SK-N-SH (cell line): ENCODE measurements around the gene RNF217. TPM values are rescaled to one million over a fixed set of nuclear protein-coding genes. Genes with fewer than 3 reads are reported as not detected.

Experiments
- CTCF ChIA-PET: fragments of 300-600, 350-600 bp; formaldehyde crosslinking; extraction: SDS; loops from one replicate; lab custom pipeline; 2021; lab: Yijun Ruan, JAX
- POLR2A ChIA-PET: fragments of 350-600 bp; sonication (Branson Sonifier 250); formaldehyde crosslinking; extraction: SDS; loops from one replicate; lab custom pipeline; 2020; ENCODE audit warnings: antibody characterized with exemption, inconsistent platforms; lab: Yijun Ruan, JAX
- DNase-seq: peaks from one replicate; pipeline ENCODE4 v3.0.0; 2012
- H2AFZ ChIP-seq: fragments of 200-600 bp; sonication (generic); 2 replicates; pipeline ENCODE4 v1.8.1; 2016; ENCODE audit warnings: antibody characterized with exemption, mild to moderate bottlenecking, low read depth
- H3F3A ChIP-seq: fragments of 200-600 bp; sonication (generic); replicated peaks from 2 replicates; pipeline ENCODE3; 2016; ENCODE audit warnings: antibody characterized with exemption, mild to moderate bottlenecking; ENCODE audit not compliant: insufficient read depth
- H3K27ac ChIP-seq, 2 experiments: fragments of 200-500 bp in 1 of 2; fragments of 200-600 bp in 1 of 2; sonication (Bioruptor generic) in 1 of 2; sonication (generic), shearing (Covaris generic) in 1 of 2; 2 replicates each; pipeline versions ENCODE4 v1.5.1 to v1.6.1; 2014 to 2016; ENCODE audit warnings: low read depth in 2 of 2, inconsistent platforms in 1 of 2, low read length in 1 of 2, mild to moderate bottlenecking in 1 of 2, mixed read lengths in 1 of 2
- H3K27me3 ChIP-seq: fragments of 200-600 bp; sonication (generic), shearing (Covaris generic); 2 replicates; pipeline ENCODE4 v1.6.1; 2016; ENCODE audit warnings: mixed run types; ENCODE audit not compliant: insufficient read depth
- H3K36me3 ChIP-seq, 2 experiments: fragments of 200-500 bp in 1 of 2; fragments of 200-600 bp in 1 of 2; sonication (Bioruptor generic) in 1 of 2; sonication (generic) in 1 of 2; replicated peaks in 1 of 2; 2 replicates each; pipeline versions ENCODE3 to v1.5.1; 2014 to 2016; ENCODE audit warnings: low read length in 1 of 2, mild to moderate bottlenecking in 1 of 2; ENCODE audit not compliant: insufficient read depth in 2 of 2, control insufficient read depth in 1 of 2
- H3K4me1 ChIP-seq, 2 experiments: fragments of 200-500 bp in 1 of 2; fragments of 200-600 bp in 1 of 2; sonication (Bioruptor generic) in 1 of 2; sonication (generic), shearing (Covaris generic) in 1 of 2; 2 replicates each; pipeline versions ENCODE4 v1.5.1 to v1.6.1; 2014 to 2016; ENCODE audit warnings: low read depth in 1 of 2, low read length in 1 of 2, mixed run types in 1 of 2; ENCODE audit not compliant: insufficient read depth in 2 of 2, control insufficient read depth in 1 of 2
- H3K4me2 ChIP-seq: fragments of 200-600 bp; sonication (generic), shearing (Covaris generic); 2 replicates; pipeline ENCODE4 v1.6.1; 2017; ENCODE audit warnings: mixed run types
- H3K4me3 ChIP-seq, 2 experiments: fragments of 200-500 bp in 1 of 2; fragments of 200-600 bp in 1 of 2; sonication (Bioruptor generic) in 1 of 2; sonication (generic), shearing (Covaris generic) in 1 of 2; 2 replicates each; pipeline versions ENCODE4 v1.5.1 to v1.8.1; 2014 to 2016; ENCODE audit warnings: low read depth in 2 of 2, inconsistent platforms in 1 of 2, low read length in 1 of 2, mild to moderate bottlenecking in 1 of 2, mixed read lengths in 1 of 2, moderate library complexity in 1 of 2
- H3K79me2 ChIP-seq: fragments of 200-600 bp; sonication (generic); 2 replicates; pipeline ENCODE4 v1.8.1; 2017; ENCODE audit warnings: mild to moderate bottlenecking; ENCODE audit not compliant: insufficient read depth
- H3K9ac ChIP-seq: fragments of 200-600 bp; sonication (generic); 2 replicates; pipeline ENCODE4 v1.6.1; 2017; ENCODE audit warnings: mixed run types
- H3K9me2 ChIP-seq: fragments of 200-600 bp; sonication (generic); 2 replicates; pipeline ENCODE4 v1.6.1; 2017; ENCODE audit warnings: mixed run types
- H3K9me3 ChIP-seq: fragments of 200-600 bp; sonication (generic); 2 replicates; pipeline ENCODE4 v1.6.1; 2017; ENCODE audit warnings: mixed run types, mild to moderate bottlenecking, moderate library complexity
- H4K20me1 ChIP-seq: fragments of 200-600 bp; sonication (generic); 2 replicates; pipeline ENCODE4 v1.6.1; 2017; ENCODE audit warnings: mild to moderate bottlenecking, mixed run types; ENCODE audit not compliant: insufficient read depth
- ELF1 ChIP-seq: IDR thresholded peaks from 2 replicates; pipeline ENCODE4 v1.4.0; 2012
- EZH2phosphoT487 ChIP-seq: fragments of 200-600 bp; sonication (generic); IDR thresholded peaks from 2 replicates; pipeline ENCODE4 v1.6.1; 2017; ENCODE audit warnings: low read depth, mixed run types, mild to moderate bottlenecking, antibody characterized with exemption, moderate library complexity, borderline replicate concordance
- JUND ChIP-seq: IDR thresholded peaks from 2 replicates; pipeline ENCODE4 v1.4.0; 2012
- PBX3 ChIP-seq: IDR thresholded peaks from 2 replicates; pipeline ENCODE4; 2012
- POLR2AphosphoS5 ChIP-seq: IDR thresholded peaks from 2 replicates; pipeline ENCODE4 v1.6.1; 2012; ENCODE audit warnings: low read depth, low read length
- RAD21 ChIP-seq: IDR thresholded peaks from 2 replicates; pipeline ENCODE4 v1.6.1; 2012; ENCODE audit warnings: mild to moderate bottlenecking, low read length
- RXRA ChIP-seq: IDR thresholded peaks from 2 replicates; pipeline ENCODE4 v1.4.0; 2012; ENCODE audit warnings: low read depth, mild to moderate bottlenecking, borderline replicate concordance
- SIN3A ChIP-seq: IDR thresholded peaks from 2 replicates; pipeline ENCODE4 v1.6.1; 2012; ENCODE audit warnings: low read depth, mild to moderate bottlenecking, low read length, moderate library complexity, borderline replicate concordance
- SMC3 ChIP-seq: IDR thresholded peaks from 2 replicates; pipeline ENCODE4 v1.6.1; 2012; ENCODE audit warnings: low read depth, low read length, improper control_type of control experiment
- TAF1 ChIP-seq: IDR thresholded peaks from 2 replicates; pipeline ENCODE4 v1.6.1; 2012; ENCODE audit warnings: low read depth, mild to moderate bottlenecking, low read length, moderate library complexity, borderline replicate concordance
- WGBS: methylation state at CpG from one replicate; pipeline ENCODE4 v1.1.6; 2017; ENCODE audit warnings: low lambda C conversion rate; 5-methylcytosine and 5-hydroxymethylcytosine counted together
- polyA plus RNA-seq, 3 experiments: library from polyadenylated mRNA; depleted of rRNA; stranded (reverse); fragments of >200 nt; gene quantifications; 2 replicates each; pipeline ENCODE4 v1.2.3, GENCODE V29; 2012
- TF ChIP-seq, protein P1 (sequence below): IDR thresholded peaks from 2 replicates; pipeline ENCODE4 v1.4.0; 2012; ENCODE audit warnings: low read depth
- TF ChIP-seq, protein P2 (sequence below): IDR thresholded peaks from 2 replicates; pipeline ENCODE4 v1.6.1; 2012; ENCODE audit warnings: mild to moderate bottlenecking, low read depth, low read length, moderate library complexity

RNF217 gene, protein sequence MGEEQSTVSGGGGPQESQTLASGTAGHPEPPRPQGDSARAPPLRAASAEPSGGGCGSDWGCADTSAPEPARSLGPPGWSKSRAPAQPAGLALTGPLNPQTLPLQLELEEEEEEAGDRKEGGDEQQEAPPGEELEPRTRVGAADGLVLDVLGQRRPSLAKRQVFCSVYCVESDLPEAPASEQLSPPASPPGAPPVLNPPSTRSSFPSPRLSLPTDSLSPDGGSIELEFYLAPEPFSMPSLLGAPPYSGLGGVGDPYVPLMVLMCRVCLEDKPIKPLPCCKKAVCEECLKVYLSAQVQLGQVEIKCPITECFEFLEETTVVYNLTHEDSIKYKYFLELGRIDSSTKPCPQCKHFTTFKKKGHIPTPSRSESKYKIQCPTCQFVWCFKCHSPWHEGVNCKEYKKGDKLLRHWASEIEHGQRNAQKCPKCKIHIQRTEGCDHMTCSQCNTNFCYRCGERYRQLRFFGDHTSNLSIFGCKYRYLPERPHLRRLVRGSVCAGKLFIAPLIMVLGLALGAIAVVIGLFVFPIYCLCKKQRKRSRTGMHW
- 0.28 and 0.32 TPM in 2 replicates for polyA plus RNA-seq (2012; rRNA removed)
- polyA plus RNA-seq (2012; cell fraction: cytosol; rRNA removed), result 0.24 and 0.32 TPM in 2 replicates
- polyA plus RNA-seq (2012; cell fraction: nucleus; rRNA removed), result 0.97 and 2.0 TPM in 2 replicates

- ChIA-PET POLR2A (no interaction called here), CTCF (no interaction called here)
- Histone ChIP-seq H4K20me1 (no peaks in the 10 kb centered on the region), H3K9ac (peak within 1 kb of the TSS; percentile 34; the same call in 1 of the 2 replicates), H3K27me3 (peaks cover 14% of the 10 kb centered on the region), H3K9me3 (no peaks in the 10 kb centered on the region), H3K4me3 (peak within 1 kb of the TSS; percentile 34 to 58; a peak in 3 of 4 replicates), H3K9me2 (no peaks in the 10 kb centered on the region), H3K36me3 (no peaks in the 10 kb centered on the region), H3K27ac (peak within 1 kb of the TSS in 1 of 2 experiments; percentile 4; a peak in 1 of 4 replicates), H3K4me1 (no peaks in the 10 kb centered on the region; a peak in 1 of 4 replicates), H3F3A (no peaks in the 10 kb centered on the region), H3K79me2 (no peaks in the 10 kb centered on the region), H2AFZ (no peak within 1 kb of the TSS; the same call in 1 of the 2 replicates), H3K4me2 (peak within 1 kb of the TSS; percentile 78)
- 1% methylated on average over 7 of the region's 101 CpGs for WGBS
- TF ChIP-seq, protein P1, sequence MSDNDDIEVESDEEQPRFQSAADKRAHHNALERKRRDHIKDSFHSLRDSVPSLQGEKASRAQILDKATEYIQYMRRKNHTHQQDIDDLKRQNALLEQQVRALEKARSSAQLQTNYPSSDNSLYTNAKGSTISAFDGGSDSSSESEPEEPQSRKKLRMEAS, result no peak
- TF ChIP-seq RXRA, result no peak
- TF ChIP-seq, protein P2, sequence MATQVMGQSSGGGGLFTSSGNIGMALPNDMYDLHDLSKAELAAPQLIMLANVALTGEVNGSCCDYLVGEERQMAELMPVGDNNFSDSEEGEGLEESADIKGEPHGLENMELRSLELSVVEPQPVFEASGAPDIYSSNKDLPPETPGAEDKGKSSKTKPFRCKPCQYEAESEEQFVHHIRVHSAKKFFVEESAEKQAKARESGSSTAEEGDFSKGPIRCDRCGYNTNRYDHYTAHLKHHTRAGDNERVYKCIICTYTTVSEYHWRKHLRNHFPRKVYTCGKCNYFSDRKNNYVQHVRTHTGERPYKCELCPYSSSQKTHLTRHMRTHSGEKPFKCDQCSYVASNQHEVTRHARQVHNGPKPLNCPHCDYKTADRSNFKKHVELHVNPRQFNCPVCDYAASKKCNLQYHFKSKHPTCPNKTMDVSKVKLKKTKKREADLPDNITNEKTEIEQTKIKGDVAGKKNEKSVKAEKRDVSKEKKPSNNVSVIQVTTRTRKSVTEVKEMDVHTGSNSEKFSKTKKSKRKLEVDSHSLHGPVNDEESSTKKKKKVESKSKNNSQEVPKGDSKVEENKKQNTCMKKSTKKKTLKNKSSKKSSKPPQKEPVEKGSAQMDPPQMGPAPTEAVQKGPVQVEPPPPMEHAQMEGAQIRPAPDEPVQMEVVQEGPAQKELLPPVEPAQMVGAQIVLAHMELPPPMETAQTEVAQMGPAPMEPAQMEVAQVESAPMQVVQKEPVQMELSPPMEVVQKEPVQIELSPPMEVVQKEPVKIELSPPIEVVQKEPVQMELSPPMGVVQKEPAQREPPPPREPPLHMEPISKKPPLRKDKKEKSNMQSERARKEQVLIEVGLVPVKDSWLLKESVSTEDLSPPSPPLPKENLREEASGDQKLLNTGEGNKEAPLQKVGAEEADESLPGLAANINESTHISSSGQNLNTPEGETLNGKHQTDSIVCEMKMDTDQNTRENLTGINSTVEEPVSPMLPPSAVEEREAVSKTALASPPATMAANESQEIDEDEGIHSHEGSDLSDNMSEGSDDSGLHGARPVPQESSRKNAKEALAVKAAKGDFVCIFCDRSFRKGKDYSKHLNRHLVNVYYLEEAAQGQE, result no peak
- no peak for TF ChIP-seq EZH2phosphoT487
- no peak for TF ChIP-seq TAF1
- TF ChIP-seq SMC3, result no peak
- no peak for TF ChIP-seq PBX3
- TF ChIP-seq ELF1, result no peak
- TF ChIP-seq RAD21, result no peak
- no peak for TF ChIP-seq POLR2AphosphoS5
- TF ChIP-seq SIN3A, result no peak
- TF ChIP-seq JUND, result no peak
- DNase-seq, result peak; percentile 34
Observed at GRCh38 chr6:124961777-124962638, at the start of gene RNF217. Gene RNF217 (plus strand): TSS chr6:124962437. CDS start chr6:124962545, 108 bp downstream.
